HepG2 (cell line): ENCODE measurements around the gene CCR8. TPM values are rescaled to one million over a fixed set of nuclear protein-coding genes. Genes with fewer than 3 reads are reported as not detected.

Source experiments
- ATAC-seq: fragments of 200-7000 bp; cut with Tn5 transposase; 3 replicates; pipeline ENCODE4 v1.9.1; 2020; ENCODE audit warnings: mild to moderate bottlenecking, moderate library complexity
- BruUV-seq: library from RNA; stranded (reverse); fragments of 400-500 nt; replicated peaks from 2 replicates; lab custom pipeline; 2021; lab: Mats Ljungman, UMichigan
- CTCF ChIA-PET: fragments of 300-600 bp; formaldehyde crosslinking; extraction: SDS; loops from one replicate; lab custom pipeline; 2021; ENCODE audit warnings: low total read pairs, inconsistent platforms, low intra/inter-chr PET ratio; lab: Yijun Ruan, JAX
- POLR2A ChIA-PET: fragments of 350-600 bp; sonication (Branson Sonifier 250); formaldehyde crosslinking; loops from one replicate; lab custom pipeline; 2020; ENCODE audit warnings: antibody characterized with exemption, inconsistent platforms; lab: Yijun Ruan, JAX
- DNase-seq: peaks from one replicate; pipeline ENCODE4 v3.0.0-alpha.2; 2015; ENCODE audit warnings: low spot score
- FAIRE-seq: peaks from 3 replicates; lab custom pipeline; 2011; peaks lifted over from hg19 to GRCh38; lab: Jason Lieb, UNC
- H2AFZ ChIP-seq: one replicate; pipeline ENCODE4 v1.6.1; 2011; ENCODE audit warnings: low read length, inconsistent platforms
- H3K27ac ChIP-seq: fragments of 300-600 bp; 3 replicates; pipeline ENCODE4 v1.8.0; 2011; ENCODE audit warnings: mixed run types, mild to moderate bottlenecking, mixed read lengths, low read length, inconsistent platforms; ENCODE audit not compliant: insufficient read depth; ENCODE audit errors: extremely low read length
- H3K27me3 ChIP-seq, 2 experiments: fragments of 200-600 bp in 1 of 2; 2 replicates in 1 of 2; 3 replicates in 1 of 2; pipeline versions ENCODE4 v1.6.0 to v1.8.0; 2011; ENCODE audit warnings: low read length in 2 of 2, mild to moderate bottlenecking in 2 of 2, moderate library complexity in 2 of 2, inconsistent platforms in 1 of 2; ENCODE audit not compliant: insufficient read depth in 2 of 2, control insufficient read depth in 1 of 2
- H3K36me3 ChIP-seq, 2 experiments: fragments of 200-600 bp in 1 of 2; replicated peaks in 1 of 2; 2 replicates in 1 of 2; 3 replicates in 1 of 2; pipeline versions ENCODE4 v1.5.1 to v1.8.0; 2011; ENCODE audit warnings: low read length in 2 of 2, inconsistent platforms in 1 of 2; ENCODE audit not compliant: insufficient read depth in 2 of 2, control insufficient read depth in 1 of 2
- H3K4me1 ChIP-seq: 2 replicates; pipeline ENCODE4 v1.5.1; 2012; ENCODE audit warnings: low read length, inconsistent platforms; ENCODE audit not compliant: insufficient read depth
- H3K4me2 ChIP-seq: 2 replicates; pipeline ENCODE4 v1.6.0; 2011; ENCODE audit warnings: low read depth, low read length, inconsistent platforms
- H3K4me3 ChIP-seq, 3 experiments: fragments of 200-600 bp in 1 of 3; sonication (generic), shearing (Covaris generic) in 1 of 3; replicated peaks in 1 of 3; 2 replicates each; pipeline ENCODE4 v1.5.1; 2011 to 2016; ENCODE audit warnings: low read length in 3 of 3, inconsistent platforms in 2 of 3, low read depth in 2 of 3, mild to moderate bottlenecking in 2 of 3, control low read depth in 1 of 3, mixed read lengths in 1 of 3; ENCODE audit not compliant: insufficient read depth in 1 of 3
- H3K79me2 ChIP-seq: one replicate; pipeline ENCODE4 v1.6.1; 2011; ENCODE audit warnings: low read length, inconsistent platforms; ENCODE audit not compliant: insufficient read depth
- H3K9ac ChIP-seq: 2 replicates; pipeline ENCODE4 v1.6.0; 2011; ENCODE audit warnings: mild to moderate bottlenecking, low read depth, low read length, inconsistent platforms; ENCODE audit not compliant: insufficient read depth
- H3K9me3 ChIP-seq: 2 replicates; pipeline ENCODE4 v1.5.1; 2012; ENCODE audit warnings: mild to moderate bottlenecking, low read length
- H4K20me1 ChIP-seq: 2 replicates; pipeline ENCODE4 v1.6.0; 2011; ENCODE audit warnings: inconsistent platforms, mild to moderate bottlenecking, low read length, moderate library complexity; ENCODE audit not compliant: insufficient read depth
- HOXD1 ChIP-seq: sonication (generic); formaldehyde crosslinking; IDR thresholded peaks from 2 replicates; pipeline ENCODE4 v1.5.0; 2020; ENCODE audit warnings: missing genetic modification reagents
- KDM5B ChIP-seq: sonication (generic); formaldehyde crosslinking; IDR thresholded peaks from 2 replicates; pipeline ENCODE4 v1.4.0; 2020; ENCODE audit warnings: missing genetic modification reagents, mild to moderate bottlenecking, borderline replicate concordance
- KLF11 ChIP-seq: IDR thresholded peaks from 2 replicates; pipeline ENCODE4 v1.6.1; 2016; ENCODE audit warnings: missing compliant biosample characterization
- LCORL ChIP-seq, 2 experiments: fragments of 450-650 bp in 1 of 2; sonication (generic) in 1 of 2; formaldehyde crosslinking in 1 of 2; IDR thresholded peaks; 2 replicates each; pipeline versions ENCODE4 v1.5.0 to v1.6.1; 2017 to 2020; ENCODE audit warnings: antibody characterized with exemption in 1 of 2, missing genetic modification reagents in 1 of 2
- MAFK ChIP-seq, 2 experiments: IDR thresholded peaks in 1 of 2; conservative IDR thresholded peaks in 1 of 2; 2 replicates each; pipeline ENCODE4 v1.6.1; 2011; ENCODE audit warnings: improper control_type of control experiment in 2 of 2, low read length in 2 of 2
- NFE2 ChIP-seq: sonication (generic); formaldehyde crosslinking; IDR thresholded peaks from 2 replicates; pipeline ENCODE4 v1.4.0; 2020; ENCODE audit warnings: missing genetic modification reagents
- SIN3B ChIP-seq: fragments of 150-350 bp; IDR thresholded peaks from 2 replicates; pipeline ENCODE4 v1.6.1; 2014; ENCODE audit warnings: low read length
- SNRNP70 ChIP-seq: fragments of 200-400 bp; formaldehyde crosslinking; IDR thresholded peaks from 2 replicates; pipeline ENCODE4 v1.6.1; 2017; ENCODE audit warnings: mild to moderate bottlenecking, low read depth, low read length, moderate library complexity
- XBP1 ChIP-seq: sonication (generic); formaldehyde crosslinking; IDR thresholded peaks from 2 replicates; pipeline ENCODE4 v1.5.0; 2020; ENCODE audit warnings: missing genetic modification reagents
- YY1 ChIP-seq: IDR thresholded peaks from 2 replicates; pipeline ENCODE4 v1.6.1; 2011; ENCODE audit warnings: low read length, low read depth, moderate library complexity, mild to moderate bottlenecking; ENCODE audit not compliant: insufficient read depth, insufficient replicate concordance
- ZNF331 ChIP-seq: sonication (generic); formaldehyde crosslinking; IDR thresholded peaks from 2 replicates; pipeline ENCODE4 v1.4.0; 2020; ENCODE audit warnings: missing genetic modification reagents
- ZNF33A ChIP-seq: sonication (generic); formaldehyde crosslinking; IDR thresholded peaks from 2 replicates; pipeline ENCODE4 v1.5.1; 2020; ENCODE audit warnings: missing genetic modification reagents, mild to moderate bottlenecking, moderate library complexity, borderline replicate concordance
- ZNF546 ChIP-seq: sonication (generic); formaldehyde crosslinking; conservative IDR thresholded peaks from 2 replicates; pipeline ENCODE4 v1.8.1; 2023; ENCODE audit warnings: mild to moderate bottlenecking, missing genetic modification reagents
- ZNF572 ChIP-seq: sonication (generic); formaldehyde crosslinking; IDR thresholded peaks from 2 replicates; pipeline ENCODE4 v1.5.1; 2020; ENCODE audit warnings: mild to moderate bottlenecking, missing genetic modification reagents
- ZNF776 ChIP-seq: sonication (generic); formaldehyde crosslinking; IDR thresholded peaks from 2 replicates; pipeline ENCODE4 v1.4.0; 2020; ENCODE audit warnings: mild to moderate bottlenecking, missing genetic modification reagents
- ZSCAN25 ChIP-seq: sonication (generic); formaldehyde crosslinking; IDR thresholded peaks from 2 replicates; pipeline ENCODE4 v1.8.0; 2022; ENCODE audit warnings: mild to moderate bottlenecking, missing genetic modification reagents
- WGBS: methylation state at CpG from one replicate; pipeline ENCODE4 v1.1.6; 2017; ENCODE audit warnings: low lambda C conversion rate; 5-methylcytosine and 5-hydroxymethylcytosine counted together
- in situ Hi-C: cut with HindIII; loops from 2 replicates; pipeline ENCODE4 v1.10.0; 2017; ENCODE audit warnings: low pct_unique_long_range_greater_than_20kb; ENCODE audit not compliant: extremely low pct_ligation_motif_present
- intact Hi-C: fragments of 100-400 bp; cut with micrococcal nuclease; formaldehyde crosslinking; loops from one replicate; pipeline ENCODE4 v1.10.0; 2022; ENCODE audit not compliant: unreplicated experiment
- polyA plus RNA-seq, 8 experiments: library from polyadenylated mRNA; depleted of rRNA in 3 of 8; stranded (reverse) in 7 of 8; unstranded in 1 of 8; fragments of >200 nt; fragmentation: Illumina TruSeq in 4 of 8; extraction: Trizol in 4 of 8; gene quantifications; 2 replicates each; pipeline versions ENCODE4 v1.2.1 to v1.2.3, GENCODE V29; 2011 to 2016; ENCODE audit warnings: low read depth in 4 of 8, missing spikeins in 1 of 8, mixed read lengths in 1 of 8; ENCODE audit not compliant: insufficient read depth in 1 of 8
- total RNA-seq, 5 experiments: library from RNA; depleted of rRNA; stranded (reverse); fragments of >200 nt; fragmentation: Illumina TruSeq; extraction: Trizol; gene quantifications; 2 replicates each; pipeline ENCODE4 v1.2.3, GENCODE V29; 2016; ENCODE audit warnings: low read depth in 1 of 5
- TF ChIP-seq, protein P1 (sequence below): sonication (generic); formaldehyde crosslinking; conservative IDR thresholded peaks from 2 replicates; pipeline ENCODE4 v1.8.0; 2022; ENCODE audit warnings: mild to moderate bottlenecking, moderate library complexity, missing genetic modification reagents
- TF ChIP-seq, protein P2 (sequence below): sonication (generic); formaldehyde crosslinking; IDR thresholded peaks from 2 replicates; pipeline ENCODE4 v1.8.1; 2023; ENCODE audit warnings: mild to moderate bottlenecking, moderate library complexity, missing genetic modification reagents

The CCR8 gene
- total and polyA plus RNA-seq, 2 of the 13 experiments (the other 11 are each of a cell fraction or from before 2014, with no cell fraction given), result not detected

DNA sequence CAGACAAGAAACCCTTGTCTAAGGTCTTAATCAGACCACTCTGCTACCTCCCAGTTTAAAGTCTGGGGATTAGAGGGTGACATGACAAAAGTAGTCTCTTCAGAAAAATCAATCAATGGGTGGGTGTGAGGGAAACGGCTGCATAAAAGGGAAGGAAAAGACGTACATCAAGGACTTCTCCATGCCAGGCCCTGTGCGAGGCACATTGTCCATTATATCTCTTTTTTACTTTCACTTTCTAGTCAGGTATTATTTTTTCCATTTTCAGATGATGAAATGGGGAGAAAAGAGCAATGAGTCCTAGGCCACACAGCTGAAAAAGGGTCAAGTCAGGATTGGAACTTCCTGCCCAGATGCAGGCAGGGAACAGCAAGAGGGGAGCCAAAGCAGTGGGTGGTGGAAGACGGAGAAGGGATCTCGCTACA, 45.0 kb upstream of the CCR8 start:
- Histone ChIP-seq H3K4me2 (peak overlapping the region; percentile 61), H3K4me3 (peak overlapping the region; percentile 19 to 45 (median 28); a peak in 5 of 6 replicates), H3K27me3 (peaks cover 0 to 13% of the 10 kb centered on the region in 2 experiments; a peak in 2 of 5 replicates), H3K4me1 (peaks cover 12% of the 10 kb centered on the region; the same call in 1 of the 2 replicates), H4K20me1 (no peaks in the 10 kb centered on the region), H3K9me3 (no peaks in the 10 kb centered on the region), H3K36me3 (no peaks in the 10 kb centered on the region), H2AFZ (peak overlapping the region; percentile 87), H3K9ac (no peak overlapping the region), H3K79me2 (no peaks in the 10 kb centered on the region), H3K27ac (no peak overlapping the region)
- ATAC-seq (no peak), FAIRE-seq (no peak), DNase-seq (no peak)
- ChIA-PET POLR2A (no interaction called here), CTCF (interaction anchor here (0.7 kb wide), 1 partner anchor 95 kb away, joined by 3 read pairs; no protein-coding TSS in a partner anchor)
- no TSS peak for BruUV-seq
- 12% methylated on average over 5 of the region's 5 CpGs for WGBS
- intact Hi-C loops, result no loop called here
- in situ Hi-C loops, result no loop called here
- no peak for TF ChIP-seq ZNF546 (CRISPR knock-in tag)
- no peak for TF ChIP-seq MAFK (conservative IDR thresholded peaks at IDR 0.05 in 1 of 2, IDR thresholded peaks at IDR 0.05 in 1 of 2; ENCODE audit: low read length in 2 of 2)
- no peak for TF ChIP-seq SIN3B
- TF ChIP-seq XBP1, result no peak
- no peak for TF ChIP-seq ZNF572 (CRISPR knock-in tag)
- TF ChIP-seq LCORL (IDR thresholded peaks at IDR 0.05), result no peak
- no peak for TF ChIP-seq LCORL (CRISPR knock-in tag; IDR thresholded peaks at IDR 0.05)
- TF ChIP-seq ZSCAN25, result no peak
- no peak for TF ChIP-seq KDM5B (CRISPR knock-in tag)
- TF ChIP-seq ZNF776, result no peak
- TF ChIP-seq ZNF331 (CRISPR knock-in tag), result no peak

DNA sequence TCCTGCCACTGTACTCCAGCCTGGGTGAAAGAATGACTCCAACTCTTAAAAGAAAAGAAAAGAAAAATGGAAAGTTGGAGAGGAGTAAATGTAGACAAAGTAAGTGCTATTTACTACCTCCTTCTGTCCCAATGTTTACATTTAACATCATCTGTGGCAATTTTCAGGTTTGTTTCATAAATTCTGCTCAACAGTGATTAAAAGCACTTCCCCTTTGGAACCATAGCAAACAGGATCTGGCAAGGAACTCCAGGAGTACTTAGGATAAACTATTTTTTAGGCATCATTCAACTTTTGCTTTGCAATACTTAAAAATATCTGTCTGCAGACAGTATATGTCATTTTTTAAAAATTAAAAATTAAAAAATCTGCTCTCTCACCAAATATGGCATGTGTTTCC, 44.2 kb upstream of the CCR8 start:
- DNase-seq (no peak), ATAC-seq (no peak), FAIRE-seq (no peak)
- Histone ChIP-seq H3K36me3 (no peaks in the 10 kb centered on the region), H3K9me3 (no peaks in the 10 kb centered on the region), H3K4me2 (no peak overlapping the region), H3K79me2 (no peaks in the 10 kb centered on the region), H3K9ac (no peak overlapping the region), H3K27me3 (peaks cover 0 to 6% of the 10 kb centered on the region in 2 experiments; a peak in 1 of 5 replicates), H3K27ac (no peak overlapping the region), H3K4me3 (no peak overlapping the region), H2AFZ (no peak overlapping the region), H4K20me1 (no peaks in the 10 kb centered on the region), H3K4me1 (peaks cover 17% of the 10 kb centered on the region)
- intact Hi-C loops (loop anchor here (5.0 kb wide), 1 partner anchor 178 kb away; the partner anchor contains the start of genes GORASP1 and TTC21A), in situ Hi-C loops (loop anchor here (5.0 kb wide), 2 partner anchors 93 to 158 kb away; partner anchors contain the start of gene XIRP1)
- no TSS peak for BruUV-seq
- ChIA-PET CTCF (no interaction called here), POLR2A (no interaction called here)
- TF ChIP-seq HOXD1, result no peak
- no peak for TF ChIP-seq NFE2 (CRISPR knock-in tag)
- no peak for TF ChIP-seq SNRNP70
- TF ChIP-seq KLF11 (CRISPR knock-in tag), result no peak
- TF ChIP-seq, protein P1, sequence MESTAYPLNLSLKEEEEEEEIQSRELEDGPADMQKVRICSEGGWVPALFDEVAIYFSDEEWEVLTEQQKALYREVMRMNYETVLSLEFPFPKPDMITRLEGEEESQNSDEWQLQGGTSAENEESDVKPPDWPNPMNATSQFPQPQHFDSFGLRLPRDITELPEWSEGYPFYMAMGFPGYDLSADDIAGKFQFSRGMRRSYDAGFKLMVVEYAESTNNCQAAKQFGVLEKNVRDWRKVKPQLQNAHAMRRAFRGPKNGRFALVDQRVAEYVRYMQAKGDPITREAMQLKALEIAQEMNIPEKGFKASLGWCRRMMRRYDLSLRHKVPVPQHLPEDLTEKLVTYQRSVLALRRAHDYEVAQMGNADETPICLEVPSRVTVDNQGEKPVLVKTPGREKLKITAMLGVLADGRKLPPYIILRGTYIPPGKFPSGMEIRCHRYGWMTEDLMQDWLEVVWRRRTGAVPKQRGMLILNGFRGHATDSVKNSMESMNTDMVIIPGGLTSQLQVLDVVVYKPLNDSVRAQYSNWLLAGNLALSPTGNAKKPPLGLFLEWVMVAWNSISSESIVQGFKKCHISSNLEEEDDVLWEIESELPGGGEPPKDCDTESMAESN (CRISPR knock-in tag), result no peak
- TF ChIP-seq, protein P2, sequence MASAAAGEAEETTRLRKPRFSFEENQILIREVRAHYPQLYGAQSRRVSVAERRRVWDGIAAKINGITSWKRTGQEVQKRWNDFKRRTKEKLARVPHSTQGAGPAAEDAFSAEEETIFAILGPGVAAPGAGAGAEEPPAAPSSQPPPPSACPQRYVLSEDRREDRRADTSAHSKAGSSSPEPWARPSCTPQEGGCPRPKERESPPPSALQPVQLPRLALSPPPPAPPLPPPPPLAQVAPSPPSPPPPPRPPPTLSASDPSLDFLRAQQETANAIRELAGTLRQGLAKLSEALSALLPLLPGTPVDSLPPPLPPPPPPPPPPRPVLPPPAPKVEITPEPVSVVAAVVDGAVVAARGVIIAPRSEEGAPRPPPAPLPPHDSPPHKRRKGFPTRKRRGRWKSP, result no peak
- TF ChIP-seq ZNF33A (CRISPR knock-in tag), result no peak
- no peak for TF ChIP-seq YY1
